K562 (cell line): ENCODE data around the gene SLC13A3. TPM values are rescaled to one million over a fixed set of nuclear protein-coding genes. Genes with fewer than 3 reads are reported as not detected.

Source experiments
- ATAC-seq: fragments of 200-7000 bp; cut with Tn5 transposase; 3 replicates; pipeline ENCODE4 v1.9.1; 2020; ENCODE audit warnings: moderate library complexity
- BruUV-seq: library from RNA; stranded (reverse); fragments of 400-500 nt; replicated peaks from 2 replicates; lab custom pipeline; 2021; lab: Mats Ljungman, UMichigan
- CTCF ChIA-PET: fragments of 300-600 bp; formaldehyde crosslinking; extraction: SDS; loops from one replicate; lab custom pipeline; 2021; ENCODE audit warnings: low intra/inter-chr PET ratio; lab: Yijun Ruan, JAX
- POLR2A ChIA-PET: fragments of 300-600, 350-650 bp; sonication (Branson Sonifier 250); formaldehyde crosslinking; extraction: SDS; loops from one replicate; lab custom pipeline; 2021; ENCODE audit warnings: antibody characterized with exemption, inconsistent platforms; lab: Yijun Ruan, JAX
- DNase-seq, 4 experiments: peaks; one replicate each; pipeline versions ENCODE4 v3.0.0 to v3.0.0-alpha.2; 2011 to 2018; ENCODE audit warnings: low spot score in 3 of 4, mixed read lengths in 3 of 4; ENCODE audit errors: extremely low read depth in 1 of 4
- FAIRE-seq: peaks from 2 replicates; lab custom pipeline; 2011; peaks lifted over from hg19 to GRCh38; lab: Jason Lieb, UNC
- H2AFZ ChIP-seq: 2 replicates; pipeline ENCODE4 v1.6.0; 2011; ENCODE audit warnings: low read depth, low read length, control low read depth, inconsistent platforms
- H3K27ac ChIP-seq: fragments of 200-600 bp; 3 replicates; pipeline ENCODE4 v1.8.0; 2011; ENCODE audit warnings: low read depth, mild to moderate bottlenecking, control low read depth, inconsistent platforms, low read length, moderate library complexity, mixed read lengths; ENCODE audit errors: extremely low read depth
- H3K27me3 ChIP-seq, 2 experiments: fragments of 300-600 bp in 1 of 2; 2 replicates in 1 of 2; 3 replicates in 1 of 2; pipeline versions ENCODE4 v1.6.0 to v1.8.0; 2011; ENCODE audit warnings: inconsistent platforms in 2 of 2, low read length in 2 of 2, mild to moderate bottlenecking in 1 of 2, mixed read lengths in 1 of 2, moderate library complexity in 1 of 2; ENCODE audit not compliant: control insufficient read depth in 2 of 2, insufficient read depth in 2 of 2
- H3K36me3 ChIP-seq: fragments of 300-600 bp; 3 replicates; pipeline ENCODE4 v1.8.0; 2011; ENCODE audit warnings: mild to moderate bottlenecking, low read length, inconsistent platforms; ENCODE audit not compliant: control insufficient read depth, insufficient read depth
- H3K4me1 ChIP-seq, 2 experiments: fragments of 200-600 bp in 1 of 2; replicated peaks in 1 of 2; 2 replicates in 1 of 2; 3 replicates in 1 of 2; pipeline versions ENCODE4 v1.5.1 to v1.8.0; 2011; ENCODE audit warnings: inconsistent platforms in 2 of 2, low read length in 2 of 2, mild to moderate bottlenecking in 1 of 2, mixed read lengths in 1 of 2, moderate library complexity in 1 of 2; ENCODE audit not compliant: control insufficient read depth in 2 of 2, insufficient read depth in 2 of 2
- H3K4me2 ChIP-seq: 2 replicates; pipeline ENCODE4 v1.6.1; 2011; ENCODE audit warnings: low read length, control low read depth, inconsistent platforms, mixed read lengths; ENCODE audit not compliant: insufficient read depth
- H3K4me3 ChIP-seq: fragments of 200-600 bp; sonication (generic), shearing (Covaris generic); 2 replicates; pipeline ENCODE4 v1.5.1; 2016; ENCODE audit warnings: control low read depth, inconsistent platforms
- H3K79me2 ChIP-seq: fragments of 200-600 bp; 3 replicates; pipeline ENCODE4 v1.8.0; 2011; ENCODE audit warnings: low read length, inconsistent platforms; ENCODE audit not compliant: control insufficient read depth, insufficient read depth
- H3K9ac ChIP-seq, 2 experiments: 2 replicates each; pipeline versions ENCODE4 v1.6.0 to v1.6.1; 2011; ENCODE audit warnings: low read depth in 2 of 2, low read length in 2 of 2, control low read depth in 1 of 2, inconsistent platforms in 1 of 2, mild to moderate bottlenecking in 1 of 2, mixed read lengths in 1 of 2; ENCODE audit not compliant: insufficient read depth in 1 of 2
- H3K9me1 ChIP-seq: one replicate; pipeline ENCODE4 v1.6.0; 2011; ENCODE audit warnings: inconsistent platforms, mild to moderate bottlenecking, low read length, moderate library complexity; ENCODE audit not compliant: control insufficient read depth, insufficient read depth
- H3K9me3 ChIP-seq: replicated peaks from 2 replicates; pipeline ENCODE4 v1.5.1; 2011; ENCODE audit warnings: low read depth, low read length, inconsistent platforms; ENCODE audit not compliant: control insufficient read depth, insufficient read depth
- H4K20me1 ChIP-seq: replicated peaks from 2 replicates; pipeline ENCODE4 v1.6.1; 2011; ENCODE audit warnings: low read length, inconsistent platforms, mixed read lengths; ENCODE audit not compliant: control insufficient read depth, insufficient read depth
- CBX2 ChIP-seq: fragments of 200-600 bp; sonication (generic); IDR thresholded peaks from one replicate; pipeline ENCODE4 v1.6.1; 2012; ENCODE audit warnings: mild to moderate bottlenecking, low read length, inconsistent platforms; ENCODE audit not compliant: insufficient read depth, poor library complexity, severe bottlenecking
- HMG20A ChIP-seq: fragments of 450-650 bp; formaldehyde crosslinking; conservative IDR thresholded peaks from 2 replicates; pipeline ENCODE4 v1.4.0; 2020; ENCODE audit warnings: mild to moderate bottlenecking, mixed read lengths
- RBM25 ChIP-seq: fragments of 200-400 bp; formaldehyde crosslinking; IDR thresholded peaks from 2 replicates; pipeline ENCODE4 v1.6.1; 2018; ENCODE audit warnings: low read length, low read depth, moderate library complexity; ENCODE audit not compliant: severe bottlenecking
- SMARCA4 ChIP-seq: fragments of 450-650 bp; IDR thresholded peaks from 2 replicates; pipeline ENCODE4 v1.6.1; 2016
- ZKSCAN8 ChIP-seq: fragments of 200-800 bp; sonication (Bioruptor generic); IDR thresholded peaks from 2 replicates; pipeline ENCODE4 v1.6.1; 2016; ENCODE audit warnings: missing genetic modification characterization, missing compliant biosample characterization
- ZNF778 ChIP-seq: fragments of 450-650 bp; formaldehyde crosslinking; IDR thresholded peaks from 2 replicates; pipeline ENCODE4 v1.4.0; 2020; ENCODE audit warnings: mild to moderate bottlenecking, moderate library complexity
- WGBS: fragments of 100-300 bp; shearing (Covaris generic); methylation state at CpG from one replicate; pipeline ENCODE4 v1.1.6; 2016; ENCODE audit warnings: low coverage, mixed read lengths; ENCODE audit not compliant: insufficient coverage; ENCODE audit errors: missing lambda C conversion rate; 5-methylcytosine and 5-hydroxymethylcytosine counted together
- in situ Hi-C: fragments of 300-500 bp; cut with MboI; formaldehyde crosslinking; loops from 4 replicates; pipeline ENCODE4 v1.15.0; 2018; ENCODE audit warnings: inconsistent platforms, mixed read lengths
- intact Hi-C: fragments of 100-400 bp; cut with micrococcal nuclease; formaldehyde crosslinking; loops from 2 replicates; pipeline ENCODE4 v1.14.2; 2022
- polyA plus RNA-seq, 8 experiments: library from polyadenylated mRNA; depleted of rRNA in 4 of 8; stranded (reverse) in 5 of 8; unstranded in 3 of 8; fragments of >200 nt; fragmentation: Nextera tagmentation in 2 of 8; fragmentation: Illumina TruSeq in 1 of 8; extraction: Ambion mirVana in 2 of 8; extraction: Trizol in 1 of 8; gene quantifications; 2 replicates each; pipeline versions ENCODE4 v1.2.1 to v1.2.3, GENCODE V29; 2011 to 2014; ENCODE audit warnings: inconsistent platforms in 1 of 8, missing spikeins in 1 of 8
- total RNA-seq, 7 experiments: library from RNA; depleted of rRNA in 6 of 7; stranded (reverse); fragments of >200 nt in 6 of 7; fragmentation: Illumina TruSeq in 2 of 7; extraction: Trizol in 2 of 7; gene quantifications; 2 replicates each; pipeline versions ENCODE4 v1.2.1 to v1.2.3, GENCODE V29; 2011 to 2021; ENCODE audit warnings: low replicate concordance in 1 of 7
- TF ChIP-seq, protein P1 (sequence below): IDR thresholded peaks from 2 replicates; pipeline ENCODE4 v1.6.1; 2011; ENCODE audit warnings: borderline replicate concordance, low read depth, mild to moderate bottlenecking, moderate library complexity, low read length; ENCODE audit not compliant: insufficient read depth, poor library complexity, severe bottlenecking
- TF ChIP-seq, protein P2 (sequence below), 3 experiments: IDR thresholded peaks in 2 of 3; conservative IDR thresholded peaks in 1 of 3; 2 replicates each; pipeline ENCODE4 v1.5.1; 2011 to 2012; ENCODE audit warnings: low read length in 3 of 3, mild to moderate bottlenecking in 3 of 3, control low read depth in 2 of 3, improper control_type of control experiment in 1 of 3, inconsistent platforms in 1 of 3, low read depth in 1 of 3, mixed read lengths in 1 of 3, moderate library complexity in 1 of 3; ENCODE audit not compliant: insufficient read depth in 2 of 3

Gene SLC13A3
- total and polyA plus RNA-seq, 9 of the 15 experiments (the other 6 are each of a cell fraction or from before 2014, with no cell fraction given): 5.5 to 16.4 (median 8.5) TPM

- H3K36me3 ChIP-seq: no peaks in the 10 kb centered on the region
- no peaks in the 10 kb centered on the region; a peak in 2 of 5 replicates for H3K4me1 ChIP-seq
- no peaks in the 10 kb centered on the region for H3K9me3 ChIP-seq
- POLR2A ChIA-PET: interaction anchor here (0.7 to 1.0 kb wide), 2 partner anchors 44 to 1560 kb away, joined by 4 read pairs; no protein-coding TSS in a partner anchor
- TF ChIP-seq HMG20A (CRISPR knock-in tag) (no peak), ZKSCAN8 (CRISPR knock-in tag) (no peak), CBX2 (no peak), ZNF778 (no peak)
- H3K79me2 ChIP-seq: no peaks in the 10 kb centered on the region
- no TSS peak for BruUV-seq
- intact Hi-C loops (no loop called here), in situ Hi-C loops (no loop called here)
- H3K27ac ChIP-seq: no peak overlapping the region
- no peak overlapping the region for H3K4me3 ChIP-seq
- WGBS: 30% methylated on average over 2 of the region's 2 CpGs
- H3K9me1 ChIP-seq: no peaks in the 10 kb centered on the region
- DNase-seq (no peak), FAIRE-seq (no peak), ATAC-seq (no peak)
- H3K9ac ChIP-seq: no peak overlapping the region
- H2AFZ ChIP-seq: no peak overlapping the region
- CTCF ChIA-PET: no interaction called here
- no peaks in the 10 kb centered on the region for H3K27me3 ChIP-seq
- no peaks in the 10 kb centered on the region for H4K20me1 ChIP-seq
- no peak overlapping the region for H3K4me2 ChIP-seq
These were observed 56.5 kb downstream of the SLC13A3 start for GRCh38 chr20:46594725-46595124.

GRCh38 chr20:46592580-46593362 is 58.5 kb downstream of the SLC13A3 start:
- TF ChIP-seq, protein P1, sequence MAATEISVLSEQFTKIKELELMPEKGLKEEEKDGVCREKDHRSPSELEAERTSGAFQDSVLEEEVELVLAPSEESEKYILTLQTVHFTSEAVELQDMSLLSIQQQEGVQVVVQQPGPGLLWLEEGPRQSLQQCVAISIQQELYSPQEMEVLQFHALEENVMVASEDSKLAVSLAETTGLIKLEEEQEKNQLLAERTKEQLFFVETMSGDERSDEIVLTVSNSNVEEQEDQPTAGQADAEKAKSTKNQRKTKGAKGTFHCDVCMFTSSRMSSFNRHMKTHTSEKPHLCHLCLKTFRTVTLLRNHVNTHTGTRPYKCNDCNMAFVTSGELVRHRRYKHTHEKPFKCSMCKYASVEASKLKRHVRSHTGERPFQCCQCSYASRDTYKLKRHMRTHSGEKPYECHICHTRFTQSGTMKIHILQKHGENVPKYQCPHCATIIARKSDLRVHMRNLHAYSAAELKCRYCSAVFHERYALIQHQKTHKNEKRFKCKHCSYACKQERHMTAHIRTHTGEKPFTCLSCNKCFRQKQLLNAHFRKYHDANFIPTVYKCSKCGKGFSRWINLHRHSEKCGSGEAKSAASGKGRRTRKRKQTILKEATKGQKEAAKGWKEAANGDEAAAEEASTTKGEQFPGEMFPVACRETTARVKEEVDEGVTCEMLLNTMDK: peak; percentile 32
- TF ChIP-seq, protein P2, sequence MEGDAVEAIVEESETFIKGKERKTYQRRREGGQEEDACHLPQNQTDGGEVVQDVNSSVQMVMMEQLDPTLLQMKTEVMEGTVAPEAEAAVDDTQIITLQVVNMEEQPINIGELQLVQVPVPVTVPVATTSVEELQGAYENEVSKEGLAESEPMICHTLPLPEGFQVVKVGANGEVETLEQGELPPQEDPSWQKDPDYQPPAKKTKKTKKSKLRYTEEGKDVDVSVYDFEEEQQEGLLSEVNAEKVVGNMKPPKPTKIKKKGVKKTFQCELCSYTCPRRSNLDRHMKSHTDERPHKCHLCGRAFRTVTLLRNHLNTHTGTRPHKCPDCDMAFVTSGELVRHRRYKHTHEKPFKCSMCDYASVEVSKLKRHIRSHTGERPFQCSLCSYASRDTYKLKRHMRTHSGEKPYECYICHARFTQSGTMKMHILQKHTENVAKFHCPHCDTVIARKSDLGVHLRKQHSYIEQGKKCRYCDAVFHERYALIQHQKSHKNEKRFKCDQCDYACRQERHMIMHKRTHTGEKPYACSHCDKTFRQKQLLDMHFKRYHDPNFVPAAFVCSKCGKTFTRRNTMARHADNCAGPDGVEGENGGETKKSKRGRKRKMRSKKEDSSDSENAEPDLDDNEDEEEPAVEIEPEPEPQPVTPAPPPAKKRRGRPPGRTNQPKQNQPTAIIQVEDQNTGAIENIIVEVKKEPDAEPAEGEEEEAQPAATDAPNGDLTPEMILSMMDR (IDR thresholded peaks at IDR 0.05 in 2 of 3, conservative IDR thresholded peaks at IDR 0.05 in 1 of 3; ENCODE audit: insufficient read depth in 2 of 3, low read depth in 1 of 3, low read length in 3 of 3): peak in 2 of 3 experiments; percentile 28 to 35; a peak in 2 of 6 replicates
- TF ChIP-seq SMARCA4 (no peak), RBM25 (peak; percentile 84)
- TF ChIP-seq, all 486 proteins: peak for 3
- no peak overlapping the region for H3K4me3 ChIP-seq
- H3K27ac ChIP-seq: no peak overlapping the region
- FAIRE-seq: no peak
- no TSS peak for BruUV-seq
- H3K79me2 ChIP-seq: no peaks in the 10 kb centered on the region
- intact Hi-C loops (no loop called here), in situ Hi-C loops (no loop called here)
- no peaks in the 10 kb centered on the region for H3K27me3 ChIP-seq
- peak; percentile 77; the same call in 2 of the 3 replicates for ATAC-seq
- ChIA-PET CTCF (no interaction called here), POLR2A (no interaction called here)
- no peaks in the 10 kb centered on the region for H3K36me3 ChIP-seq
- no peaks in the 10 kb centered on the region for H3K4me1 ChIP-seq
- no peak overlapping the region for H3K9ac ChIP-seq
- no peak overlapping the region for H3K4me2 ChIP-seq
- H4K20me1 ChIP-seq: no peaks in the 10 kb centered on the region
- no peak for DNase-seq
- no peaks in the 10 kb centered on the region for H3K9me1 ChIP-seq
- H3K9me3 ChIP-seq: no peaks in the 10 kb centered on the region
- WGBS: 49% methylated on average over 4 of the region's 4 CpGs
- H2AFZ ChIP-seq: no peak overlapping the region
